GM19099 (cell line): Measurements from ENCODE around the gene FAM209A.

ENCODE experiments used
- POLR2A ChIP-seq: IDR thresholded peaks from 3 replicates; pipeline ENCODE4 v1.6.1; 2011; ENCODE audit warnings: low read depth; ENCODE audit not compliant: insufficient read length; ENCODE audit errors: extremely low read depth

FAM209A gene

GRCh38 chr20:56574531-56575142, 50.1 kb downstream of the FAM209A start:
- no peak for TF ChIP-seq POLR2A

- no peak for TF ChIP-seq POLR2A
Observed at GRCh38 chr20:56575157-56575556, 50.6 kb downstream of the FAM209A start.
